Measurements from ENCODE around the gene TBC1D5. TPM values are rescaled to one million over a fixed set of nuclear protein-coding genes. Genes with fewer than 3 reads are reported as not detected.
"Not testable (repeated sequence)": the region's sequence is repeated elsewhere in the genome, so short reads cannot be mapped to it uniquely, and the experiment has no call there.

The TBC1D5 gene
- polyA plus RNA-seq, 2 donors: 4.5 to 6.7 TPM

DNA sequence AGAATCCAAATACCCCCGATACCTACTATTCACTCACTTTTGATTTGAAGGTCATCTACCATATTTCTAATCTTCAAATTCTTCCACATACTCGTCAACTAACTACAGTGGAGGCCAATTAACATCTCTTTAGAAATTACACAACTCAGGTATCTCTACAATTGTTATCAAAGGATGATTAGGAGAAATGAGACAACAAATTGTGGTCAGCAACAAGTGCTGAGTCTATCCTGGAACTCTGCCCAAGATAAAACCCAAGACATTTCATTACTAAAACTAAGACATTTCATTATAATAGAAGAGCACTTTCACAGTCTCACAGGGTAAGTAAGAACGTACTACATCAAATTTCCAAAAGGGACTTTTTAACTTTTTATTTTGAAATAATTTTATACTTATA is 100.0 kb downstream of the TBC1D5 start:
- Histone ChIP-seq H3K9me3 (ENCODE audit: control insufficient read depth in 2 of 2, insufficient read depth in 1 of 2, low read depth in 1 of 2, low read length in 1 of 2) (no peaks in the 10 kb centered on the region), H3K36me3 (ENCODE audit: control insufficient read depth in 2 of 2, insufficient read depth in 2 of 2, low read length in 1 of 2) (no peaks in the 10 kb centered on the region), H3K4me3 (ENCODE audit: low read depth in 1 of 2, low read length in 2 of 2) (no peak overlapping the region), H3K27me3 (ENCODE audit: control insufficient read depth in 1 of 2, insufficient read depth in 2 of 2, low read length in 2 of 2) (no peaks in the 10 kb centered on the region), H3K27ac (ENCODE audit: low read depth in 2 of 2, low read length in 1 of 2) (no peak overlapping the region), H3K4me1 (ENCODE audit: control insufficient read depth in 2 of 2, insufficient read depth in 2 of 2, low read length in 1 of 2) (no peaks in the 10 kb centered on the region)
- 93 to 95% methylated on average over 3 of the region's 3 CpGs for WGBS, 2 donors

GRCh38 chr3:17640466-17640865 is 102.0 kb downstream of the TBC1D5 start:
- no peaks in the 10 kb centered on the region for H3K27me3 ChIP-seq (ENCODE audit: control insufficient read depth in 1 of 2, insufficient read depth in 2 of 2, low read length in 2 of 2)

DNA sequence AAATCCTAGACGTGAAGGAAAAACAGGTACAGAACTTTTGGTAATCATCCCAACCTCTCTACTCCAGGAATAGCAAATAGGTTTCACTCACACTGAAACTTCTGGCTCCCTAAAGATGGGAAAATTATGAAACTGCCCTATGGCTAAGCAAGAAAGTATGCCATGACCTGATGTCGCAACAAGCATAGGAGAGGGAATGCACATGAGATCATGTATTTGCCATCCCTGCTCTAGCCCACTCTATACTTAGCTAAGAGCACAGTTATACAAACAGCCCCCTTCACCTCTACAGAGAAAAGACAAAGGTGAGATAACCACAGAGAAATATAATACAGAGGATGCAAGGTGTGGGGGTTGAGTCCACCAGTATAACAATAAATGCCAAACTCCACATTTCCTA is 102.7 kb downstream of the TBC1D5 start:
- no peaks in the 10 kb centered on the region for H3K9me3 ChIP-seq (ENCODE audit: control insufficient read depth in 2 of 2, insufficient read depth in 1 of 2, low read depth in 1 of 2, low read length in 1 of 2)
- no peaks in the 10 kb centered on the region for H3K4me1 ChIP-seq (ENCODE audit: control insufficient read depth in 2 of 2, insufficient read depth in 2 of 2, low read length in 1 of 2)
- no peaks in the 10 kb centered on the region for H3K27me3 ChIP-seq (ENCODE audit: control insufficient read depth in 1 of 2, insufficient read depth in 2 of 2, low read length in 2 of 2)
- H3K4me3 ChIP-seq (ENCODE audit: low read depth in 1 of 2, low read length in 2 of 2): no peak overlapping the region
- no peaks in the 10 kb centered on the region for H3K36me3 ChIP-seq (ENCODE audit: control insufficient read depth in 2 of 2, insufficient read depth in 2 of 2, low read length in 1 of 2)
- no peak overlapping the region for H3K27ac ChIP-seq (ENCODE audit: low read depth in 2 of 2, low read length in 1 of 2)
- WGBS, 2 donors: 71 to 83% methylated on average over 2 of the region's 2 CpGs

More at GRCh38 chr3:17640466-17640865, 102.0 kb downstream of the TBC1D5 start:
- Histone ChIP-seq H3K36me3 (ENCODE audit: control insufficient read depth in 2 of 2, insufficient read depth in 2 of 2, low read length in 1 of 2) (no peaks in the 10 kb centered on the region), H3K4me3 (ENCODE audit: low read depth in 1 of 2, low read length in 2 of 2) (no peak overlapping the region), H3K4me1 (ENCODE audit: control insufficient read depth in 2 of 2, insufficient read depth in 2 of 2, low read length in 1 of 2) (no peaks in the 10 kb centered on the region), H3K9me3 (ENCODE audit: control insufficient read depth in 2 of 2, insufficient read depth in 1 of 2, low read depth in 1 of 2, low read length in 1 of 2) (no peaks in the 10 kb centered on the region), H3K27ac (ENCODE audit: low read depth in 2 of 2, low read length in 1 of 2) (no peak overlapping the region)

- Histone ChIP-seq H3K4me3 (ENCODE audit: low read depth in 1 of 2, low read length in 2 of 2) (no peak overlapping the region), H3K36me3 (ENCODE audit: control insufficient read depth in 2 of 2, insufficient read depth in 2 of 2, low read length in 1 of 2) (no peaks in the 10 kb centered on the region), H3K9me3 (ENCODE audit: control insufficient read depth in 2 of 2, insufficient read depth in 1 of 2, low read depth in 1 of 2, low read length in 1 of 2) (no peaks in the 10 kb centered on the region), H3K4me1 (ENCODE audit: control insufficient read depth in 2 of 2, insufficient read depth in 2 of 2, low read length in 1 of 2) (no peaks in the 10 kb centered on the region), H3K27me3 (ENCODE audit: control insufficient read depth in 1 of 2, insufficient read depth in 2 of 2, low read length in 2 of 2) (no peaks in the 10 kb centered on the region), H3K27ac (ENCODE audit: low read depth in 2 of 2, low read length in 1 of 2) (no peak overlapping the region)
- 65 to 80% methylated on average over 2 of the region's 2 CpGs for WGBS, 2 donors
Measured at GRCh38 chr3:17639257-17639656, 103.2 kb downstream of the TBC1D5 start.

- H3K4me3 ChIP-seq (ENCODE audit: low read depth in 1 of 2, low read length in 2 of 2): no peak overlapping the region
- no peaks in the 10 kb centered on the region for H3K36me3 ChIP-seq (ENCODE audit: control insufficient read depth in 2 of 2, insufficient read depth in 2 of 2, low read length in 1 of 2)
- H3K9me3 ChIP-seq (ENCODE audit: control insufficient read depth in 2 of 2, insufficient read depth in 1 of 2, low read depth in 1 of 2, low read length in 1 of 2): no peaks in the 10 kb centered on the region
- no peak overlapping the region for H3K27ac ChIP-seq (ENCODE audit: low read depth in 2 of 2, low read length in 1 of 2)
- H3K27me3 ChIP-seq (ENCODE audit: control insufficient read depth in 1 of 2, insufficient read depth in 2 of 2, low read length in 2 of 2): no peaks in the 10 kb centered on the region
- no peaks in the 10 kb centered on the region for H3K4me1 ChIP-seq (ENCODE audit: control insufficient read depth in 2 of 2, insufficient read depth in 2 of 2, low read length in 1 of 2)
Measured at GRCh38 chr3:17638356-17638755, 104.1 kb downstream of the TBC1D5 start.

GRCh38 chr3:17635675-17636074 is 106.8 kb downstream of the TBC1D5 start:
- not testable (repeated sequence) for H3K9me3 ChIP-seq (ENCODE audit: control insufficient read depth in 2 of 2, insufficient read depth in 1 of 2, low read depth in 1 of 2, low read length in 1 of 2); H3K4me1 ChIP-seq (ENCODE audit: control insufficient read depth in 2 of 2, insufficient read depth in 2 of 2, low read length in 1 of 2); H3K36me3 ChIP-seq (ENCODE audit: control insufficient read depth in 2 of 2, insufficient read depth in 2 of 2, low read length in 1 of 2); H3K27me3 ChIP-seq (ENCODE audit: control insufficient read depth in 1 of 2, insufficient read depth in 2 of 2, low read length in 2 of 2); H3K27ac ChIP-seq (ENCODE audit: low read depth in 2 of 2, low read length in 1 of 2); H3K4me3 ChIP-seq (ENCODE audit: low read depth in 1 of 2, low read length in 2 of 2)
- 27 to 42% methylated on average over 2 of the region's 2 CpGs for WGBS, 2 donors

DNA sequence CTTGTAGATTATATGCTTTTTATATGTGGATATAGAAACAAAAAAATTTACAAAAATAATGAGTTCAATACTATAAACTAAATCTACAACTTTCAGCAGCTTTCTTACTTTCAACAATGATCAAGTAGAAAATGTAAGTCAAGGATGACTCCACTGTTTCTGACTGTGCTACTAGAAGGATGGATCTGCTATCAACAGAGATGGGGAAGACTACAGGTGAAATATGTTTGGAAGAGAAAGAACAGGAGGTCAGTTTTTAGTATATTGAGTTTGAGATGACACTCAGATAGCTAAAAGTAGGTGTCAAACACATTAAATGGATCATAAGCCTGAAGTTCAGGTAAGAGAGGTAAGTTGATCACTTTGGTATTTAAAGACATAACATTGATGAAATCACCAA is 107.5 kb downstream of the TBC1D5 start:
- H3K27ac ChIP-seq (ENCODE audit: low read depth in 2 of 2, low read length in 1 of 2): no peak overlapping the region
- no peaks in the 10 kb centered on the region for H3K36me3 ChIP-seq (ENCODE audit: control insufficient read depth in 2 of 2, insufficient read depth in 2 of 2, low read length in 1 of 2)
- no peak overlapping the region for H3K4me3 ChIP-seq (ENCODE audit: low read depth in 1 of 2, low read length in 2 of 2)
- no peaks in the 10 kb centered on the region for H3K27me3 ChIP-seq (ENCODE audit: control insufficient read depth in 1 of 2, insufficient read depth in 2 of 2, low read length in 2 of 2)
- no peaks in the 10 kb centered on the region for H3K4me1 ChIP-seq (ENCODE audit: control insufficient read depth in 2 of 2, insufficient read depth in 2 of 2, low read length in 1 of 2)
- H3K9me3 ChIP-seq (ENCODE audit: control insufficient read depth in 2 of 2, insufficient read depth in 1 of 2, low read depth in 1 of 2, low read length in 1 of 2): no peaks in the 10 kb centered on the region

DNA sequence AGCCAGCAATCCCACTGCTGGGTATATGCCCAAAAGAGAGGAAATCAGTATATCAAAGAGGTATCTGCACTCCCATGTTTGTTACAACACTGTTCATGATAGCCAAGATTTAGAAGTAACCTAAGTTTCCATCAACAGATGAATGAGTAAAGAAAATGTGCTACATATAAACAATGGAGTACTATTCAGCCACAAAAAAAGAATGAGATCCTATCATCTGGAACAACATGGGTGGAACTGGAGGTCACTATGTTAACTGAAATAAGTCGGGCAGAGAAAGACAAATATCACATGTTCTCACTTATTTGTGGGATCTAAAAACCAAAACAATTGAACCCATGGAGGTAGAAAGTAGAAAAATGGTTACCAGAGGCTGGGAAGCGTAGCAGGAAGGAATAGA is 108.2 kb downstream of the TBC1D5 start:
- Histone ChIP-seq H3K4me1 (ENCODE audit: control insufficient read depth in 2 of 2, insufficient read depth in 2 of 2, low read length in 1 of 2) (no peaks in the 10 kb centered on the region), H3K27ac (ENCODE audit: low read depth in 2 of 2, low read length in 1 of 2) (no peak overlapping the region), H3K27me3 (ENCODE audit: control insufficient read depth in 1 of 2, insufficient read depth in 2 of 2, low read length in 2 of 2) (no peaks in the 10 kb centered on the region), H3K36me3 (ENCODE audit: control insufficient read depth in 2 of 2, insufficient read depth in 2 of 2, low read length in 1 of 2) (no peaks in the 10 kb centered on the region), H3K4me3 (ENCODE audit: low read depth in 1 of 2, low read length in 2 of 2) (no peak overlapping the region), H3K9me3 (ENCODE audit: control insufficient read depth in 2 of 2, insufficient read depth in 1 of 2, low read depth in 1 of 2, low read length in 1 of 2) (no peaks in the 10 kb centered on the region)
- WGBS, 2 donors: 94 to 95% methylated on average over 2 of the region's 2 CpGs

DNA sequence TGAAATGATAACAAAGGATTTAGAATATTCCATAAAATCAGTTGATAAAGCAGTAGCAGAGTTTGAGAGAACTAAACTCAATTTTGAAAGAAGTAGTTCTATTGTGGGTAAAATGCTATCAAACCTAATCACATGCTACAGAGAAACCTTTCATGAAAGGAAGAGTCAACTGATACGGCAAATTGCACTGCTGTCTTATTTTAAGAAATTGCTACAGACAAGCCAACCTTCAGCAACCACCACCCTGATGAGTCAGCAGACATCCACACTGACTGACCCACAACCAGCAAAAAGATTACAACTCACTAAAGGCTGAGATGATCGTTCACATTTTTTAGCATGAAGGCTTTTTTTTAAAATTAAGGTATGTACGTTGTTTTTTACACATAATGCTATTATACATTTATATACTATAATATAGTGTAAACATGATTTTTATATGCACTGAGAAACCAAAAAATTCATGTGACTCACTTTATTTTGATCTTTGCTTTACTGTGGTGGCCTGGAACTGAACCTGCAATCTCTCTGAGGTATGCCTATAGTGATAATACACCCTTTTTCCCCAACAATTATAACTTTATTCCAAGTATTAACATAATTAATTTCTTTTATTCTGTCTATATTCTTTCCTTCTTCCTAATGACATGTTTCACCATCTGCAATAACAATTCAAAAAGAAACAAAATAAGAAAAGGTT is 109.9 kb downstream of the TBC1D5 start:
- Histone ChIP-seq H3K4me1 (ENCODE audit: control insufficient read depth in 2 of 2, insufficient read depth in 2 of 2, low read length in 1 of 2) (no peaks in the 10 kb centered on the region), H3K27ac (ENCODE audit: low read depth in 2 of 2, low read length in 1 of 2) (no peak overlapping the region), H3K9me3 (ENCODE audit: control insufficient read depth in 2 of 2, insufficient read depth in 1 of 2, low read depth in 1 of 2, low read length in 1 of 2) (no peaks in the 10 kb centered on the region), H3K4me3 (ENCODE audit: low read depth in 1 of 2, low read length in 2 of 2) (no peak overlapping the region), H3K36me3 (ENCODE audit: control insufficient read depth in 2 of 2, insufficient read depth in 2 of 2, low read length in 1 of 2) (no peaks in the 10 kb centered on the region), H3K27me3 (ENCODE audit: control insufficient read depth in 1 of 2, insufficient read depth in 2 of 2, low read length in 2 of 2) (no peaks in the 10 kb centered on the region)
- WGBS, 2 donors: 64 to 65% methylated on average over 3 of the region's 3 CpGs

- H3K27me3 ChIP-seq (ENCODE audit: control insufficient read depth in 1 of 2, insufficient read depth in 2 of 2, low read length in 2 of 2): no peaks in the 10 kb centered on the region
- no peak overlapping the region for H3K4me3 ChIP-seq (ENCODE audit: low read depth in 1 of 2, low read length in 2 of 2)
- H3K4me1 ChIP-seq (ENCODE audit: control insufficient read depth in 2 of 2, insufficient read depth in 2 of 2, low read length in 1 of 2): no peaks in the 10 kb centered on the region
- no peak overlapping the region for H3K27ac ChIP-seq (ENCODE audit: low read depth in 2 of 2, low read length in 1 of 2)
- 72 to 79% methylated on average over 1 of the region's 1 CpG for WGBS, 2 donors
- no peaks in the 10 kb centered on the region for H3K9me3 ChIP-seq (ENCODE audit: control insufficient read depth in 2 of 2, insufficient read depth in 1 of 2, low read depth in 1 of 2, low read length in 1 of 2)
- H3K36me3 ChIP-seq (ENCODE audit: control insufficient read depth in 2 of 2, insufficient read depth in 2 of 2, low read length in 1 of 2): no peaks in the 10 kb centered on the region
Measured at GRCh38 chr3:17631609-17632008, 110.8 kb downstream of the TBC1D5 start.
